ENCODE results near the gene CYLD. TPM values are rescaled to one million over a fixed set of nuclear protein-coding genes. Genes with fewer than 3 reads are reported as not detected.

The CYLD gene
- total and polyA plus RNA-seq, 2 donors (not counting 1 experiment from before 2014, with no cell fraction given) = 30.0 to 160 TPM

GRCh38 chr16:50812876-50813466 is 71.1 kb downstream of the CYLD start:
- H3K27ac ChIP-seq (ENCODE audit: low read length in 2 of 2) = no peak overlapping the region
- H4K20me1 ChIP-seq (ENCODE audit: control insufficient read depth, insufficient read depth, low read length, poor library complexity, severe bottlenecking) = no peaks in the 10 kb centered on the region
- H3K79me2 ChIP-seq (ENCODE audit: control insufficient read depth, insufficient read depth, low read length) = no peaks in the 10 kb centered on the region
- peaks cover 10% of the 10 kb centered on the region for H3K4me1 Mint-ChIP-seq
- WGBS (ENCODE audit: insufficient coverage) = 78% methylated on average over 9 of the region's 9 CpGs
- no peak overlapping the region for H2AFZ ChIP-seq (ENCODE audit: insufficient read depth, low read depth, low read length, poor library complexity, severe bottlenecking)
- H3K27me3 ChIP-seq (replicated peaks in 1 of 4; ENCODE audit: control extremely low read depth in 1 of 4, control insufficient read depth in 3 of 4, insufficient read depth in 4 of 4, low read length in 3 of 4) = peaks cover 0 to 3% (median 0%) of the 10 kb centered on the region in 4 experiments
- POLR2A ChIA-PET = no interaction called here
- H3K9ac ChIP-seq (ENCODE audit: low read length) = no peak overlapping the region
- H3K4me2 ChIP-seq (replicated peaks; ENCODE audit: low read depth, low read length, poor library complexity, severe bottlenecking) = no peak overlapping the region
- H3K4me1 ChIP-seq (ENCODE audit: control insufficient read depth in 2 of 2, insufficient read depth in 2 of 2, low read length in 2 of 2) = peaks cover 4 to 6% of the 10 kb centered on the region in 2 donors
- peaks cover 20% of the 10 kb centered on the region for H3K27me3 Mint-ChIP-seq
- no peak overlapping the region for H3K4me3 Mint-ChIP-seq
- no peak for DNase-seq
- H3K9me3 ChIP-seq (ENCODE audit: control extremely low read depth in 1 of 3, control insufficient read depth in 2 of 3, insufficient read depth in 1 of 3, low read length in 2 of 3) = no peaks in the 10 kb centered on the region
- intact Hi-C loops (cut with micrococcal nuclease) = no loop called here
- CTCF ChIA-PET = no interaction called here
- no peaks in the 10 kb centered on the region for H3K36me3 ChIP-seq (replicated peaks in 1 of 2; ENCODE audit: control extremely low read depth in 1 of 2, control insufficient read depth in 1 of 2, extremely low read depth in 1 of 2, insufficient read depth in 2 of 2, low read length in 1 of 2)
- H3K4me3 ChIP-seq (ENCODE audit: control extremely low read depth in 1 of 5, extremely low read depth in 1 of 5, insufficient read depth in 1 of 5, low read depth in 2 of 5, low read length in 4 of 5) = no peak overlapping the region
- no peaks in the 10 kb centered on the region for H3K9me3 Mint-ChIP-seq (ENCODE audit: insufficient read depth)
- no peak for TF ChIP-seq EZH2 (IDR thresholded peaks at IDR 0.05; ENCODE audit: borderline replicate concordance, insufficient read depth, low read depth, low read length, poor library complexity, severe bottlenecking)
- TF ChIP-seq, protein P1, sequence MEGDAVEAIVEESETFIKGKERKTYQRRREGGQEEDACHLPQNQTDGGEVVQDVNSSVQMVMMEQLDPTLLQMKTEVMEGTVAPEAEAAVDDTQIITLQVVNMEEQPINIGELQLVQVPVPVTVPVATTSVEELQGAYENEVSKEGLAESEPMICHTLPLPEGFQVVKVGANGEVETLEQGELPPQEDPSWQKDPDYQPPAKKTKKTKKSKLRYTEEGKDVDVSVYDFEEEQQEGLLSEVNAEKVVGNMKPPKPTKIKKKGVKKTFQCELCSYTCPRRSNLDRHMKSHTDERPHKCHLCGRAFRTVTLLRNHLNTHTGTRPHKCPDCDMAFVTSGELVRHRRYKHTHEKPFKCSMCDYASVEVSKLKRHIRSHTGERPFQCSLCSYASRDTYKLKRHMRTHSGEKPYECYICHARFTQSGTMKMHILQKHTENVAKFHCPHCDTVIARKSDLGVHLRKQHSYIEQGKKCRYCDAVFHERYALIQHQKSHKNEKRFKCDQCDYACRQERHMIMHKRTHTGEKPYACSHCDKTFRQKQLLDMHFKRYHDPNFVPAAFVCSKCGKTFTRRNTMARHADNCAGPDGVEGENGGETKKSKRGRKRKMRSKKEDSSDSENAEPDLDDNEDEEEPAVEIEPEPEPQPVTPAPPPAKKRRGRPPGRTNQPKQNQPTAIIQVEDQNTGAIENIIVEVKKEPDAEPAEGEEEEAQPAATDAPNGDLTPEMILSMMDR (IDR thresholded peaks at IDR 0.05) = no peak
- no peak for ATAC-seq (ENCODE audit: low read depth)
- no peak overlapping the region for H3K27ac Mint-ChIP-seq

DNA sequence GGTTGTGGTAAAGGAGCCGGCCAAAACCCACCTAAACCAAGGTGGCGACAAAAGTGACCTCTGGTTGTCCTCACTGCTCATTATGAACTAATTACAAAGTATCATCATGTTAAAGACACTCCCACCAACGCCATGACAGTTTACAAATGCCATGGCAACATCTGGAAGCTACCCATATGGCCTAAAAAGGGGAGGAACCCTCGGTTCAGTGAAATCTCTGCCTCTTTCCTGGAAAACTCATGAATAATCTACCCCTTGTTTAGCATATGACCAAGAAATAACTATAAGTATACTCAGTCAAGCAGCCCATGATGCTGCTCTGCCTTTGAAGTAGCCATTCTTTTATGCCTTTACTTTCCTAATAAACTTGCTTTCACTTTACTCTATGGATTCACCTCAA is 72.2 kb downstream of the CYLD start:
- no peaks in the 10 kb centered on the region for H3K9me3 ChIP-seq (ENCODE audit: control extremely low read depth in 1 of 3, control insufficient read depth in 2 of 3, insufficient read depth in 1 of 3, low read length in 2 of 3)
- 87% methylated on average over 3 of the region's 4 CpGs for WGBS (ENCODE audit: insufficient coverage)
- no peaks in the 10 kb centered on the region for H4K20me1 ChIP-seq (ENCODE audit: control insufficient read depth, insufficient read depth, low read length, poor library complexity, severe bottlenecking)
- intact Hi-C loops (cut with micrococcal nuclease) = no loop called here
- DNase-seq (no peak), ATAC-seq (ENCODE audit: low read depth) (no peak)
- ChIA-PET CTCF (interaction anchor here (0.9 to 1.7 kb wide), 2 partner anchors 7 to 9 kb away, joined by 3 to 9 read pairs; no protein-coding TSS in a partner anchor), POLR2A (no interaction called here)
- Mint-ChIP-seq H3K4me3 (no peak overlapping the region), H3K9me3 (ENCODE audit: insufficient read depth) (no peaks in the 10 kb centered on the region), H3K4me1 (peaks cover 8% of the 10 kb centered on the region), H3K27me3 (peaks cover 16% of the 10 kb centered on the region), H3K27ac (no peak overlapping the region)
- H3K27me3 ChIP-seq (replicated peaks in 1 of 4; ENCODE audit: control extremely low read depth in 1 of 4, control insufficient read depth in 3 of 4, insufficient read depth in 4 of 4, low read length in 3 of 4) = peaks cover 0 to 3% (median 0%) of the 10 kb centered on the region in 4 experiments
- no peak overlapping the region for H3K27ac ChIP-seq (ENCODE audit: low read length in 2 of 2)
- no peak overlapping the region for H3K4me2 ChIP-seq (replicated peaks; ENCODE audit: low read depth, low read length, poor library complexity, severe bottlenecking)
- H3K79me2 ChIP-seq (ENCODE audit: control insufficient read depth, insufficient read depth, low read length) = no peaks in the 10 kb centered on the region
- no peak overlapping the region for H3K9ac ChIP-seq (ENCODE audit: low read length)
- peaks cover 4 to 6% of the 10 kb centered on the region in 2 donors for H3K4me1 ChIP-seq (ENCODE audit: control insufficient read depth in 2 of 2, insufficient read depth in 2 of 2, low read length in 2 of 2)
- no peak overlapping the region for H2AFZ ChIP-seq (ENCODE audit: insufficient read depth, low read depth, low read length, poor library complexity, severe bottlenecking)
- H3K36me3 ChIP-seq (replicated peaks in 1 of 2; ENCODE audit: control extremely low read depth in 1 of 2, control insufficient read depth in 1 of 2, extremely low read depth in 1 of 2, insufficient read depth in 2 of 2, low read length in 1 of 2) = no peaks in the 10 kb centered on the region
- no peak overlapping the region for H3K4me3 ChIP-seq (ENCODE audit: control extremely low read depth in 1 of 5, extremely low read depth in 1 of 5, insufficient read depth in 1 of 5, low read depth in 2 of 5, low read length in 4 of 5)
- no peak for TF ChIP-seq EZH2 (IDR thresholded peaks at IDR 0.05; ENCODE audit: borderline replicate concordance, insufficient read depth, low read depth, low read length, poor library complexity, severe bottlenecking)
- TF ChIP-seq, protein P1 (IDR thresholded peaks at IDR 0.05) = no peak
